Psoas muscle (tissue), 8 donors: ENCODE data around the gene ASPSCR1. TPM values are rescaled to one million over a fixed set of nuclear protein-coding genes. Genes with fewer than 3 reads are reported as not detected.
A peak's percentile ranks its signal among the peaks of the same experiment; 100 is the strongest.

Experiments
- ATAC-seq, 4 donors: fragments of 200-7000 bp; cut with Tn5 transposase; one replicate each; pipeline ENCODE4 v1.9.1; 2020; ENCODE audit warnings: moderate library complexity in 3 of 4, mild to moderate bottlenecking in 2 of 4
- DNase-seq, 2 donors: peaks; one replicate each; pipeline ENCODE4 v3.0.0-alpha.2; 2020
- H3K27ac ChIP-seq: fragments of 200-600 bp; one replicate; pipeline ENCODE4 v1.8.0; 2022
- H3K27me3 ChIP-seq, 3 donors: fragments of 200-600 bp in 1 of 3; one replicate each; pipeline versions ENCODE4 v1.6.1 to v1.8.0; 2013 to 2022; ENCODE audit warnings: low read length in 2 of 3, mild to moderate bottlenecking in 2 of 3, moderate library complexity in 1 of 3; ENCODE audit not compliant: insufficient read depth in 3 of 3
- H3K36me3 ChIP-seq, 2 donors: fragments of 200-600 bp in 1 of 2; one replicate each; pipeline versions ENCODE4 v1.6.1 to v1.8.0; 2013 to 2022; ENCODE audit warnings: low read depth in 1 of 2, mild to moderate bottlenecking in 1 of 2, moderate library complexity in 1 of 2; ENCODE audit not compliant: insufficient read depth in 1 of 2
- H3K4me1 ChIP-seq: fragments of 200-600 bp; one replicate; pipeline ENCODE4 v1.8.0; 2022
- H3K4me3 ChIP-seq: fragments of 200-600 bp; one replicate; pipeline ENCODE4 v1.8.0; 2022; ENCODE audit warnings: mild to moderate bottlenecking
- H3K9me3 ChIP-seq: fragments of 200-600 bp; one replicate; pipeline ENCODE4 v1.8.0; 2022
- CTCF ChIP-seq: fragments of 200-600 bp; IDR thresholded peaks from one replicate; pipeline ENCODE4 v1.8.0; 2022; ENCODE audit warnings: antibody characterized with exemption
- WGBS, 3 donors: extraction: QIAGEN DNeasy Blood & Tissue Kit; methylation state at CpG; one replicate each; pipeline versions ENCODE4 v1.1.6 to v1.1.7; 2013; 5-methylcytosine and 5-hydroxymethylcytosine counted together
- intact Hi-C, 2 donors: fragments of 100-400 bp; cut with DNase I; formaldehyde crosslinking; loops; one replicate each; pipeline versions ENCODE4 v1.11.0 to v1.14.2; 2022
- polyA plus RNA-seq, 3 donors: library from polyadenylated mRNA; stranded (reverse); fragments of 200-250 nt; gene quantifications; one replicate each; pipeline ENCODE4 v1.2.3, GENCODE V29; 2013
- total RNA-seq, 4 donors: library from RNA; stranded (reverse); fragmentation: NEBNext Ultra II Directional in 2 of 4; extraction: Animal tissue kit (Norgen Biotek cat#: 25700) in 2 of 4; gene quantifications; one replicate each; pipeline versions ENCODE4 v1.2.1 to v1.2.4, GENCODE V29; 2021 to 2023
- donor health status: healthy with polysubstance abuse.
- donor health status: DM: no; HTN: no; CAD: no; lungs with moderate emphysema.
- donor health status: Bipolar disorder and iron deficiency.
- donor health status: healthy.
- donor health status: DM: yes; HTN: yes; CAD: no.
- donor health status: DM: no; HTN: no; CAD: no.
- donor health status: DM: no; HTN: no; CAD: no.
- donor health status: DM: yes; HTN: yes; CAD: no.

The ASPSCR1 gene
- total and polyA plus RNA-seq, 7 donors = 27.7 to 37.4 (median 33.0) TPM

DNA sequence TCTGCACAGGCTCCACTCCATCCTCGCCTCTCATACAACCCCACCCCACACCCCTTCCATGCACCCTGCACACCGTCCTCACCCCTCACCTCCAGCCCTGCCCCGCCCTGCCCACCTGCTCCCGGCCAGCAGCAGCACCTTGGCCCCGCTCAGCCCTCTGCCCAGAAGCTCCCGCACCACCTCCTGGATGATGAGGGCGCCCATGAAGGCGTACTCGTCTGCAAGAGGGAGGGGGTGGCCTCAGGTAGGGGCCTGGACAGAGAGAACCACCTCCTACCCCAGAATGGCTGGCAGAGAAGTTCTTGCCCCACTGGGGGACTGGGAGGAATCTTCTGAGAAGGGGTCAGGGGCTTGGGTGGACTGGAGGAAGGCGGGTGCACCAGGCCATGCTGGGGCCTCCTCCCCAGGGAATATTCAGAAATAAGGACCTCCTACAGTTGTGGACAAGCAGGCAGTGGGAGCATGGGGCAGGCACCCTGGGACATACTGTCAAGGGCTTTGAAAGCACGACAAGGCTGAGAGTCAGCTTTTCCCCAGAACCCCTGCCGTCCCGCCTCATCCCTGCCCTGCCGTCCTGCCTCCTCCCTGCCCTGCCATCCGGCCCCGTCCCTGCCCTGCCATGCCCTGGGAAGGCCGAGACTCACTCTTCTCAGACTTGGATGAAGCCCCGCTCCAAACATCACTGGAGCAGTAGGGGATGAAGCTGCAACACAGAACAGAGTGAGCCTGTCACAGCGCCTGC lies 19.6 kb upstream of the ASPSCR1 start:
- peaks cover 0 to 23% (median 3%) of the 10 kb centered on the region in 3 donors for H3K27me3 ChIP-seq
- ATAC-seq (no peak), DNase-seq (no peak)
- WGBS, 3 donors = 83 to 90% (median 85%) methylated on average over 18 to 19 of the region's 19 CpGs
- no peak overlapping the region for H3K27ac ChIP-seq
- intact Hi-C loops = loop anchor here in 1 of 2 donors (2.0 kb wide), 1 partner anchor 63 kb away; no protein-coding TSS in a partner anchor
- no peaks in the 10 kb centered on the region for H3K9me3 ChIP-seq
- no peaks in the 10 kb centered on the region for H3K36me3 ChIP-seq
- H3K4me1 ChIP-seq = peaks cover 20% of the 10 kb centered on the region
- TF ChIP-seq CTCF = no peak
- H3K4me3 ChIP-seq = no peak overlapping the region

GRCh38 chr17:81958633-81959342 lies 18.6 kb upstream of the ASPSCR1 start:
- 57 to 72% (median 58%) methylated on average over 15 of the region's 15 CpGs for WGBS, 3 donors
- no peak for TF ChIP-seq CTCF
- DNase-seq (no peak), ATAC-seq (no peak)
- H3K27ac ChIP-seq = no peak overlapping the region
- H3K4me1 ChIP-seq = peaks cover 27% of the 10 kb centered on the region
- no peaks in the 10 kb centered on the region for H3K36me3 ChIP-seq
- H3K27me3 ChIP-seq = peaks cover 0 to 23% (median 3%) of the 10 kb centered on the region in 3 donors
- no peaks in the 10 kb centered on the region for H3K9me3 ChIP-seq
- intact Hi-C loops = loop anchor here (1.0 to 2.0 kb wide), 2 partner anchors 62 to 63 kb away; no protein-coding TSS in a partner anchor
- peak overlapping the region; percentile 66 for H3K4me3 ChIP-seq

DNA sequence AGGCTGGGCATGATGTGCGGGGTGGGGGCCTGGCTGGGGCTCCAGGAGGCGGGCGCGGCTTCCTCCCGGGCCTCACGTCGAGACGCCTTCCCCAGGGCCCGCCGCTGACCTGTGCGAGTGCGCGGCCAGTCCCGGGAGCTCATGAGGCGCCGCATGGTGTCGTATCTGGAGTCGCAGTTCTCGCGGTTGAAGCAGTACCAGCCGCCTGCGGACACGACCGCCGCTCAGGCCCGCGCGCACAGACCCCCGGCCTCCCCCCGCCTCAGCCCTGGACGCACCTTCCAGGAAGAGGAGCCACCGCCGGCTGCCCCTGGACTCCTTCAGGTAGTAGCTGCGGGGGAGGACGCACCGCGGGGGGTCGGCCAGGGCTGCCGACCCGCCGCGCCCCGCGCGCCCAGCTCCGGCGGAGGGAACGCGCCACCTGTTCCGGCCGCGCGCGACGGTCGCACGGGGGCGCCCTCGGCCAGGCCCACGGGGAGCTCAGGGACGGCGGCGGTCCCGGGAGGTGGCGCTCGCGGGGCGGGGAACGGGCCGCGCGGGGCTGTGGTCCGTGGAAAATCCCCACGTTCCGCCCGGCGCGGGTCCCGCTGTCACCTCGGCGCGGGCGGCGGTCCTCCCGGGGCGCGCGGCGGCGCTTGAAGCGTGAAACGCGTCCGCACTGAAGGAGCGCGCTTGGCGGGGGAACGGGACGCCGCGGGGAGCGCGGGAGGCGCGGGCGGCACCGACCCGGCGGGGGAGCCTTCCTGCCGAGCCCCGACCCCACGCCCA lies 17.9 kb upstream of the ASPSCR1 start:
- H3K4me3 ChIP-seq = peak overlapping the region; percentile 66

More for the DNA sequence above, 17.9 kb upstream of the ASPSCR1 start:
- intact Hi-C loops = loop anchor here (1.0 to 5.0 kb wide), 4 partner anchors 43 to 193 kb away; no protein-coding TSS in a partner anchor
- peaks cover 0 to 23% (median 3%) of the 10 kb centered on the region in 3 donors for H3K27me3 ChIP-seq
- peaks cover 27% of the 10 kb centered on the region for H3K4me1 ChIP-seq
- peak; percentile 90 for TF ChIP-seq CTCF
- H3K9me3 ChIP-seq = no peaks in the 10 kb centered on the region
- WGBS, 3 donors = 1 to 3% (median 2%) methylated on average over 50 to 112 of the region's 112 CpGs
- no peaks in the 10 kb centered on the region for H3K36me3 ChIP-seq
- ATAC-seq (peak; percentile 82 to 87 (median 84)), DNase-seq (peak; percentile 75 to 88)
- no peak overlapping the region for H3K27ac ChIP-seq
